Prostate gland (tissue), 2 donors: ENCODE results near the gene MCOLN1.

Source experiments
- POLR2A ChIP-seq: fragments of 450-650 bp; IDR thresholded peaks from one replicate; pipeline ENCODE4 v1.6.1; 2016; ENCODE audit warnings: antibody characterized with exemption, mild to moderate bottlenecking
- TF ChIP-seq, protein P1 (sequence below), 4 experiments: fragments of 200-600 bp in 2 of 4; fragments of 450-650 bp in 2 of 4; sonication (generic) in 2 of 4; IDR thresholded peaks; 1 replicate in 3 of 4; 2 replicates in 1 of 4; pipeline ENCODE4 v1.5.1; 2016 to 2019; ENCODE audit warnings: antibody characterized with exemption in 4 of 4, mild to moderate bottlenecking in 2 of 4, moderate library complexity in 2 of 4

DNA sequence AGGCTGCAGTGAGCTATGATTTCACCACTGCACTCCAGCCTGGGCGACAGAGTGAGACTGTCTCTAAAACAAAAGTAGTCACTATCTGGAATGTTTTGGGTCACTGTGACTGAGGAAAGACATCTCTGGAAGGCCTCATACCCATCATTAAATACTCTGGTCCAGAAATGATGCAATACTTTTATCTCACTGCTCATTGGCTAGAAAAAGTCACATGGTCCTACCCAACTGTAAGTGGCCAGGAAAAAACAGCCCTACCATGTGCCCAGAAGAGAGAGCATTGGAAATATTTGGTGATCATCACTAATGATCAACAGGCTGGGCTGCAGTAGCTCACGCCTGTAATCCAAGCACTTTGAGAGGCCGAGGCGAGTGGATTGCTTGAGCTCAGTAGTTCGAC is 42.9 kb downstream of the MCOLN1 start:
- TF ChIP-seq, protein P1, sequence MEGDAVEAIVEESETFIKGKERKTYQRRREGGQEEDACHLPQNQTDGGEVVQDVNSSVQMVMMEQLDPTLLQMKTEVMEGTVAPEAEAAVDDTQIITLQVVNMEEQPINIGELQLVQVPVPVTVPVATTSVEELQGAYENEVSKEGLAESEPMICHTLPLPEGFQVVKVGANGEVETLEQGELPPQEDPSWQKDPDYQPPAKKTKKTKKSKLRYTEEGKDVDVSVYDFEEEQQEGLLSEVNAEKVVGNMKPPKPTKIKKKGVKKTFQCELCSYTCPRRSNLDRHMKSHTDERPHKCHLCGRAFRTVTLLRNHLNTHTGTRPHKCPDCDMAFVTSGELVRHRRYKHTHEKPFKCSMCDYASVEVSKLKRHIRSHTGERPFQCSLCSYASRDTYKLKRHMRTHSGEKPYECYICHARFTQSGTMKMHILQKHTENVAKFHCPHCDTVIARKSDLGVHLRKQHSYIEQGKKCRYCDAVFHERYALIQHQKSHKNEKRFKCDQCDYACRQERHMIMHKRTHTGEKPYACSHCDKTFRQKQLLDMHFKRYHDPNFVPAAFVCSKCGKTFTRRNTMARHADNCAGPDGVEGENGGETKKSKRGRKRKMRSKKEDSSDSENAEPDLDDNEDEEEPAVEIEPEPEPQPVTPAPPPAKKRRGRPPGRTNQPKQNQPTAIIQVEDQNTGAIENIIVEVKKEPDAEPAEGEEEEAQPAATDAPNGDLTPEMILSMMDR (IDR thresholded peaks at IDR 0.05), result no peak
- no peak for TF ChIP-seq POLR2A
